Naive thymus-derived CD4-positive, alpha-beta T cell (primary cell): ENCODE data around the gene TMEM35B. TPM values are rescaled to one million over a fixed set of nuclear protein-coding genes. Genes with fewer than 3 reads are reported as not detected.
A peak's percentile ranks its signal among the peaks of the same experiment; 100 is the strongest.
"Not testable (repeated sequence)": the region's sequence is repeated elsewhere in the genome, so short reads cannot be mapped to it uniquely, and the experiment has no call there.

ENCODE experiments used
- ATAC-seq: fragments of 150-1000 bp; cut with Tn5 transposase; 2 replicates; pipeline ENCODE4 v1.10.0; 2021; ENCODE audit warnings: mild to moderate bottlenecking, moderate library complexity
- CTCF ChIA-PET: fragments of 350-600 bp; sonication (Branson Sonifier 250); formaldehyde crosslinking; loops from one replicate; lab custom pipeline; 2021; ENCODE audit warnings: antibody characterized with exemption; lab: Charles Lee
- POLR2A ChIA-PET: fragments of 350-600 bp; sonication (Branson Sonifier 250); formaldehyde crosslinking; loops from one replicate; lab custom pipeline; 2021; ENCODE audit warnings: antibody characterized with exemption, inconsistent platforms; lab: Charles Lee
- DNase-seq, 9 donors: peaks; one replicate each; pipeline versions ENCODE4 v3.0.0 to v3.0.0-alpha.2; 2020 to 2022; ENCODE audit warnings: mixed read lengths in 1 of 9
- H3K27ac ChIP-seq: one replicate; pipeline ENCODE4 v1.7.0; 2013; ENCODE audit warnings: mild to moderate bottlenecking, low read depth, low read length, moderate library complexity
- H3K27me3 ChIP-seq, 2 donors: one replicate each; pipeline ENCODE4 v1.7.0; 2013; ENCODE audit warnings: low read length in 2 of 2, mild to moderate bottlenecking in 2 of 2, moderate library complexity in 2 of 2; ENCODE audit not compliant: control insufficient read depth in 2 of 2, insufficient read depth in 2 of 2
- H3K36me3 ChIP-seq, 3 experiments: 1 replicate in 2 of 3; 2 replicates in 1 of 3; pipeline ENCODE4 v1.7.0; 2013; ENCODE audit warnings: low read length in 3 of 3, mild to moderate bottlenecking in 3 of 3, moderate library complexity in 1 of 3; ENCODE audit not compliant: insufficient read depth in 3 of 3, control insufficient read depth in 2 of 3
- H3K4me1 ChIP-seq, 2 donors: one replicate each; pipeline ENCODE4 v1.7.0; 2013; ENCODE audit warnings: low read length in 2 of 2, mild to moderate bottlenecking in 2 of 2, moderate library complexity in 1 of 2; ENCODE audit not compliant: control insufficient read depth in 2 of 2, insufficient read depth in 2 of 2
- H3K4me3 ChIP-seq: 2 replicates; pipeline ENCODE4 v1.7.0; 2013; ENCODE audit warnings: mild to moderate bottlenecking, low read length
- H3K9me3 ChIP-seq, 3 experiments: 1 replicate in 2 of 3; 2 replicates in 1 of 3; pipeline ENCODE4 v1.7.0; 2013; ENCODE audit warnings: low read length in 3 of 3; ENCODE audit not compliant: control insufficient read depth in 2 of 3
- H3K27ac Mint-ChIP-seq, 9 donors: one replicate each; pipeline ENCODE4 v1.8.0; 2020 to 2022; ENCODE audit warnings: mixed read lengths in 9 of 9, mild to moderate bottlenecking in 8 of 9, moderate library complexity in 5 of 9, inconsistent platforms in 2 of 9
- H3K27me3 Mint-ChIP-seq, 5 donors: one replicate each; pipeline ENCODE4 v1.8.0; 2021 to 2022; ENCODE audit warnings: mixed read lengths in 5 of 5, mild to moderate bottlenecking in 1 of 5
- H3K36me3 Mint-ChIP-seq, 5 donors: one replicate each; pipeline ENCODE4 v1.8.0; 2020 to 2022; ENCODE audit warnings: mixed read lengths in 5 of 5, mild to moderate bottlenecking in 3 of 5, inconsistent platforms in 1 of 5
- H3K4me1 Mint-ChIP-seq, 7 donors: one replicate each; pipeline ENCODE4 v1.8.0; 2020 to 2022; ENCODE audit warnings: mixed read lengths in 7 of 7, mild to moderate bottlenecking in 3 of 7, inconsistent platforms in 1 of 7
- H3K4me3 Mint-ChIP-seq, 10 donors: one replicate each; pipeline ENCODE4 v1.8.0; 2020 to 2022; ENCODE audit warnings: mild to moderate bottlenecking in 10 of 10, mixed read lengths in 10 of 10, moderate library complexity in 6 of 10, inconsistent platforms in 2 of 10
- H3K9me3 Mint-ChIP-seq, 11 donors: one replicate each; pipeline ENCODE4 v1.8.0; 2020 to 2022; ENCODE audit warnings: mixed read lengths in 11 of 11, mild to moderate bottlenecking in 4 of 11, inconsistent platforms in 1 of 11, moderate library complexity in 1 of 11
- intact Hi-C, 2 donors: fragments of 100-400 bp; cut with micrococcal nuclease; formaldehyde crosslinking; loops; one replicate each; pipeline ENCODE4 v1.15.1; 2023
- polyA plus RNA-seq, 2 donors: library from polyadenylated mRNA; unstranded; fragments of 300-500 nt; fragmentation: Illumina TruSeq; gene quantifications; one replicate each; pipeline ENCODE4 v1.2.3, GENCODE V29; 2021
- total RNA-seq, 6 experiments: library from RNA in 5 of 6; stranded (reverse) in 5 of 6; gene quantifications; 1 replicate in 5 of 6; 2 replicates in 1 of 6; pipeline ENCODE4 v1.2.3 and lab custom pipeline; 2021 to 2026

TMEM35B gene
- total and polyA plus RNA-seq, 7 experiments from 2014 or later = 5.4 to 166 (median 33.7) TPM

- CTCF ChIA-PET, POLR2A ChIA-PET, intact Hi-C loops, H3K4me1 ChIP-seq, H3K9me3 ChIP-seq, H3K27ac ChIP-seq, H3K4me3 ChIP-seq, H3K27me3 Mint-ChIP-seq, H3K36me3 Mint-ChIP-seq, H3K27me3 ChIP-seq, H3K9me3 Mint-ChIP-seq, H3K36me3 ChIP-seq, DNase-seq: not testable (repeated sequence)
- ATAC-seq = peak; percentile 85
- Mint-ChIP-seq H3K4me1 (peaks cover 0 to 18% (median 4%) of the 10 kb centered on the region in 7 donors), H3K27ac (peak overlapping the region in 1 of 9 donors; percentile 17), H3K4me3 (peak overlapping the region in 3 of 10 donors; percentile 5 to 28 (median 19))
These were observed 16.9 kb downstream of the TMEM35B start for GRCh38 chr1:34968297-34968696.

- H3K27ac Mint-ChIP-seq, H3K9me3 ChIP-seq, H3K9me3 Mint-ChIP-seq, H3K36me3 ChIP-seq, H3K4me3 ChIP-seq, ATAC-seq, POLR2A ChIA-PET, H3K4me3 Mint-ChIP-seq, H3K4me1 ChIP-seq, DNase-seq, H3K27me3 ChIP-seq, CTCF ChIA-PET, H3K27ac ChIP-seq, H3K27me3 Mint-ChIP-seq, H3K36me3 Mint-ChIP-seq, intact Hi-C loops: not testable (repeated sequence)
- H3K4me1 Mint-ChIP-seq = peaks cover 0 to 18% (median 4%) of the 10 kb centered on the region in 7 donors
These were observed 17.5 kb downstream of the TMEM35B start for GRCh38 chr1:34967672-34968071.

GRCh38 chr1:34965597-34965996, 19.6 kb downstream of the TMEM35B start:
- H3K36me3 ChIP-seq = no peaks in the 10 kb centered on the region
- peaks cover 8 to 9% of the 10 kb centered on the region in 2 donors for H3K4me1 ChIP-seq
- DNase-seq (no peak), ATAC-seq (no peak)
- POLR2A ChIA-PET = no interaction called here
- H3K9me3 ChIP-seq = no peaks in the 10 kb centered on the region
- intact Hi-C loops = no loop called here
- H3K4me3 ChIP-seq = no peak overlapping the region
- H3K27me3 Mint-ChIP-seq = peaks cover 0 to 10% (median 0%) of the 10 kb centered on the region in 5 donors
- CTCF ChIA-PET = no interaction called here
- peaks cover 0 to 2% (median 0%) of the 10 kb centered on the region in 5 donors for H3K36me3 Mint-ChIP-seq
- H3K9me3 Mint-ChIP-seq = peaks cover 0 to 3% (median 0%) of the 10 kb centered on the region in 11 donors
- H3K4me3 Mint-ChIP-seq = no peak overlapping the region
- H3K4me1 Mint-ChIP-seq = peaks cover 0 to 9% (median 4%) of the 10 kb centered on the region in 7 donors
- H3K27ac Mint-ChIP-seq = no peak overlapping the region
- no peak overlapping the region for H3K27ac ChIP-seq
- H3K27me3 ChIP-seq = no peaks in the 10 kb centered on the region

- POLR2A ChIA-PET = no interaction called here
- ATAC-seq (no peak), DNase-seq (no peak)
- H3K27me3 ChIP-seq = no peaks in the 10 kb centered on the region
- Mint-ChIP-seq H3K4me1 (no peaks in the 10 kb centered on the region), H3K27me3 (peaks cover 2 to 26% (median 13%) of the 10 kb centered on the region in 5 donors), H3K9me3 (peaks cover 0 to 8% (median 6%) of the 10 kb centered on the region in 11 donors), H3K4me3 (no peak overlapping the region), H3K27ac (no peak overlapping the region), H3K36me3 (peaks cover 0 to 21% (median 14%) of the 10 kb centered on the region in 5 donors)
- H3K27ac ChIP-seq = no peak overlapping the region
- intact Hi-C loops = no loop called here
- CTCF ChIA-PET = no interaction called here
- no peaks in the 10 kb centered on the region for H3K4me1 ChIP-seq
- H3K9me3 ChIP-seq = no peaks in the 10 kb centered on the region
- H3K4me3 ChIP-seq = no peak overlapping the region
- no peaks in the 10 kb centered on the region for H3K36me3 ChIP-seq
These were observed 34.7 kb downstream of the TMEM35B start for GRCh38 chr1:34950428-34950827.

- H3K9me3 Mint-ChIP-seq = not testable (repeated sequence)
- H3K27me3 Mint-ChIP-seq = peaks cover 9 to 29% (median 22%) of the 10 kb centered on the region in 5 donors
These were observed 36.4 kb downstream of the TMEM35B start for GRCh38 chr1:34948739-34949138.

GRCh38 chr1:34947641-34948314, 37.4 kb downstream of the TMEM35B start:
- H3K4me3 Mint-ChIP-seq, CTCF ChIA-PET, H3K27me3 ChIP-seq, H3K9me3 ChIP-seq, DNase-seq, POLR2A ChIA-PET, H3K4me1 Mint-ChIP-seq, H3K4me1 ChIP-seq, H3K9me3 Mint-ChIP-seq, H3K4me3 ChIP-seq, ATAC-seq, H3K27ac ChIP-seq, H3K36me3 ChIP-seq, H3K27ac Mint-ChIP-seq, intact Hi-C loops: not testable (repeated sequence)
- H3K27me3 Mint-ChIP-seq = peaks cover 12 to 37% (median 24%) of the 10 kb centered on the region in 5 donors
- H3K36me3 Mint-ChIP-seq = peaks cover 0 to 14% (median 11%) of the 10 kb centered on the region in 5 donors

More at GRCh38 chr1:34948739-34949138, 36.4 kb downstream of the TMEM35B start:
- POLR2A ChIA-PET = interaction anchor here (0.6 kb wide), 1 partner anchor 81 kb away, joined by 4 read pairs; no protein-coding TSS in a partner anchor
- H3K36me3 ChIP-seq, H3K4me3 ChIP-seq, intact Hi-C loops, H3K9me3 ChIP-seq, H3K27me3 ChIP-seq, ATAC-seq, H3K4me3 Mint-ChIP-seq, H3K4me1 Mint-ChIP-seq, CTCF ChIA-PET, H3K4me1 ChIP-seq, H3K27ac ChIP-seq, H3K27ac Mint-ChIP-seq, DNase-seq: not testable (repeated sequence)
- peaks cover 0 to 14% (median 13%) of the 10 kb centered on the region in 5 donors for H3K36me3 Mint-ChIP-seq

GRCh38 chr1:34946211-34946610, 38.9 kb downstream of the TMEM35B start:
- intact Hi-C loops = no loop called here
- no peak for DNase-seq
- H3K27me3 ChIP-seq = peaks cover 0 to 2% of the 10 kb centered on the region in 2 donors

More at GRCh38 chr1:34946211-34946610, 38.9 kb downstream of the TMEM35B start:
- Mint-ChIP-seq H3K9me3 (peaks cover 0 to 6% (median 4%) of the 10 kb centered on the region in 11 donors), H3K36me3 (peaks cover 0 to 11% (median 6%) of the 10 kb centered on the region in 5 donors), H3K4me3 (no peak overlapping the region), H3K27ac (no peak overlapping the region), H3K27me3 (peaks cover 15 to 41% (median 28%) of the 10 kb centered on the region in 5 donors), H3K4me1 (no peaks in the 10 kb centered on the region)
- no peak overlapping the region for H3K27ac ChIP-seq
- H3K4me1 ChIP-seq = no peaks in the 10 kb centered on the region
- no peaks in the 10 kb centered on the region for H3K36me3 ChIP-seq
- H3K4me3 ChIP-seq = no peak overlapping the region
- ChIA-PET CTCF (no interaction called here), POLR2A (no interaction called here)
- H3K9me3 ChIP-seq = no peaks in the 10 kb centered on the region
- ATAC-seq = no peak
